OCI-LY7 (cell line): ENCODE data around the gene SETDB1. TPM values are rescaled to one million over a fixed set of nuclear protein-coding genes. Genes with fewer than 3 reads are reported as not detected.

Experiments
- BruUV-seq: library from RNA; stranded (reverse); fragments of 400-500 nt; replicated peaks from 2 replicates; lab custom pipeline; 2021; lab: Mats Ljungman, UMichigan
- CTCF ChIA-PET: fragments of 300-600 bp; sonication (Branson Sonifier 250); formaldehyde crosslinking; loops from one replicate; lab custom pipeline; 2022; ENCODE audit warnings: antibody characterized with exemption; ENCODE audit not compliant: unreplicated experiment; lab: Charles Lee
- POLR2A ChIA-PET: fragments of 300-600 bp; sonication (Branson Sonifier 250); formaldehyde crosslinking; loops from one replicate; lab custom pipeline; 2022; ENCODE audit warnings: antibody characterized with exemption; lab: Charles Lee
- DNase-seq: peaks from one replicate; pipeline ENCODE4 v3.0.0-alpha.2; 2015; ENCODE audit warnings: low spot score
- H2AFZ ChIP-seq: fragments of 200-600 bp; sonication (generic), shearing (Covaris generic); 2 replicates; pipeline ENCODE4 v1.6.1; 2014; ENCODE audit warnings: mild to moderate bottlenecking, antibody characterized with exemption, low read length, moderate library complexity
- H3K27ac ChIP-seq: fragments of 200-600 bp; sonication (generic); 2 replicates; pipeline ENCODE4 v1.5.1; 2014; ENCODE audit warnings: mixed run types, low read depth, mild to moderate bottlenecking, moderate library complexity, low read length, inconsistent platforms; ENCODE audit not compliant: poor library complexity, severe bottlenecking
- H3K36me3 ChIP-seq: fragments of 200-600 bp; sonication (generic); 2 replicates; pipeline ENCODE4 v1.6.1; 2014; ENCODE audit warnings: mild to moderate bottlenecking, antibody characterized with exemption, low read length, moderate library complexity, mixed read lengths; ENCODE audit not compliant: insufficient read depth
- H3K4me1 ChIP-seq: fragments of 200-600 bp; sonication (generic); 2 replicates; pipeline ENCODE4 v1.5.1; 2014; ENCODE audit warnings: mild to moderate bottlenecking, low read length; ENCODE audit not compliant: insufficient read depth, poor library complexity, severe bottlenecking
- H3K4me2 ChIP-seq: fragments of 200-600 bp; sonication (generic); 2 replicates; pipeline ENCODE4 v1.6.1; 2014; ENCODE audit warnings: mild to moderate bottlenecking, low read length
- H3K4me3 ChIP-seq: fragments of 200-600 bp; sonication (generic); 2 replicates; pipeline ENCODE4 v1.5.1; 2014; ENCODE audit warnings: mild to moderate bottlenecking, low read depth, low read length; ENCODE audit not compliant: poor library complexity, severe bottlenecking
- H3K79me2 ChIP-seq: fragments of 200-600 bp; sonication (generic); 2 replicates; pipeline ENCODE4 v1.6.1; 2016; ENCODE audit warnings: low read depth, mild to moderate bottlenecking, low read length, moderate library complexity, mixed read lengths; ENCODE audit not compliant: insufficient read depth
- H3K9me2 ChIP-seq: fragments of 200-600 bp; sonication (generic); 2 replicates; pipeline ENCODE4 v1.6.1; 2016; ENCODE audit warnings: mild to moderate bottlenecking, low read length, mixed read lengths; ENCODE audit not compliant: insufficient read depth
- H3K9me3 ChIP-seq: fragments of 200-600 bp; sonication (generic); 2 replicates; pipeline ENCODE4 v1.6.1; 2014; ENCODE audit warnings: mild to moderate bottlenecking, mixed run types, low read length, mixed read lengths
- H4K20me1 ChIP-seq: fragments of 200-600 bp; sonication (generic); 2 replicates; pipeline ENCODE4 v1.6.1; 2014; ENCODE audit warnings: mild to moderate bottlenecking, antibody characterized with exemption, low read length, moderate library complexity, mixed read lengths; ENCODE audit not compliant: insufficient read depth
- EZH2phosphoT487 ChIP-seq: fragments of 200-600 bp; sonication (generic); IDR thresholded peaks from 2 replicates; pipeline ENCODE4 v1.6.1; 2018; ENCODE audit warnings: low read depth, borderline replicate concordance, mild to moderate bottlenecking, mixed run types, antibody characterized with exemption, low read length, moderate library complexity, mixed read lengths
- intact Hi-C: fragments of 100-400 bp; cut with micrococcal nuclease; formaldehyde crosslinking; loops from one replicate; pipeline ENCODE4 v1.10.0; 2022; ENCODE audit not compliant: unreplicated experiment
- total RNA-seq, 2 experiments: library from RNA; depleted of rRNA in 1 of 2; stranded (reverse); fragments of >200 nt in 1 of 2; shearing (Covaris generic) in 1 of 2; gene quantifications; 2 replicates each; pipeline ENCODE4 v1.2.3, GENCODE V29; 2014 to 2022
- TF ChIP-seq, protein P1 (sequence below): fragments of 200-600 bp; sonication (generic); conservative IDR thresholded peaks from 2 replicates; pipeline ENCODE4 v1.5.1; 2014; ENCODE audit warnings: mild to moderate bottlenecking, antibody characterized with exemption, low read length, moderate library complexity, mixed read lengths

Gene SETDB1
- total RNA-seq, 2 experiments from 2014 or later, result 66.8 to 81.1 TPM

DNA sequence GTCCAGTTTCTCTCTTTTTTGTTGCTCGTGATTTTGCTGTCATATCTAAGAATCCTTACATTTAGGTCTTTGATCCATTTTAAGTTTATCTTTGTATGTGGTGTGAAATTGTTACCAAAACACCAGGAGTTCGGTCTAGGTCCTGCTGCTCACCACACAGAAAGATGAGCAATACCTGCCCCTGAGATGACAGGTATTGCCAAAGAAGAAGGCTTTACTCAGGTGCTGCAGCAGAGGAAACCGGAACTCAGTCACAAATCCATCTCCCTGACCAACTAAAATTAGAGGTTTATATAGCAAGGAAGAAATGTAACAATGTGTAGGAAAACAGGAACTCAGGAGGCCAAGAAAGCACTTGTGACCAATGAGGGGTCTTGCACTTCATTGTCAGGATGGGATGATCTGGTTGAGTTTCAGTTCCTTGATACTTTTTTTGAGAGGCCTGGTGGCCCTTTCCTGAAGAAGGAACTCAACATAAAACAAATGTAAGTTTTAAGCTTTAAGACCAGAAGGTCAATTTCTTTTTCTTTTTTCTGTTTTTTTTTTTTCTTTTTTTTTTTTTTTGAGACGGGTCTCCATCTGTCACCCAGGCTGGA lies 16.5 kb upstream of the SETDB1 start:
- Histone ChIP-seq H3K9me3 (peaks cover 5% of the 10 kb centered on the region; the same call in 1 of the 2 replicates), H3K27ac (no peak overlapping the region), H3K36me3 (no peaks in the 10 kb centered on the region), H3K4me1 (peaks cover 9% of the 10 kb centered on the region), H3K79me2 (no peaks in the 10 kb centered on the region), H2AFZ (no peak overlapping the region; the same call in 1 of the 2 replicates), H4K20me1 (no peaks in the 10 kb centered on the region), H3K9me2 (no peaks in the 10 kb centered on the region), H3K4me3 (no peak overlapping the region), H3K4me2 (no peak overlapping the region)
- DNase-seq, result peak; percentile 26
- CTCF ChIA-PET, result no interaction called here
- TF ChIP-seq, protein P1, sequence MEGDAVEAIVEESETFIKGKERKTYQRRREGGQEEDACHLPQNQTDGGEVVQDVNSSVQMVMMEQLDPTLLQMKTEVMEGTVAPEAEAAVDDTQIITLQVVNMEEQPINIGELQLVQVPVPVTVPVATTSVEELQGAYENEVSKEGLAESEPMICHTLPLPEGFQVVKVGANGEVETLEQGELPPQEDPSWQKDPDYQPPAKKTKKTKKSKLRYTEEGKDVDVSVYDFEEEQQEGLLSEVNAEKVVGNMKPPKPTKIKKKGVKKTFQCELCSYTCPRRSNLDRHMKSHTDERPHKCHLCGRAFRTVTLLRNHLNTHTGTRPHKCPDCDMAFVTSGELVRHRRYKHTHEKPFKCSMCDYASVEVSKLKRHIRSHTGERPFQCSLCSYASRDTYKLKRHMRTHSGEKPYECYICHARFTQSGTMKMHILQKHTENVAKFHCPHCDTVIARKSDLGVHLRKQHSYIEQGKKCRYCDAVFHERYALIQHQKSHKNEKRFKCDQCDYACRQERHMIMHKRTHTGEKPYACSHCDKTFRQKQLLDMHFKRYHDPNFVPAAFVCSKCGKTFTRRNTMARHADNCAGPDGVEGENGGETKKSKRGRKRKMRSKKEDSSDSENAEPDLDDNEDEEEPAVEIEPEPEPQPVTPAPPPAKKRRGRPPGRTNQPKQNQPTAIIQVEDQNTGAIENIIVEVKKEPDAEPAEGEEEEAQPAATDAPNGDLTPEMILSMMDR, result no peak
- no peak for TF ChIP-seq EZH2phosphoT487
- POLR2A ChIA-PET, result interaction anchor here (0.6 to 1.0 kb wide), 3 partner anchors 13 to 517 kb away, joined by 3 read pairs; no protein-coding TSS in a partner anchor
- intact Hi-C loops, result no loop called here
- no TSS peak for BruUV-seq

DNA sequence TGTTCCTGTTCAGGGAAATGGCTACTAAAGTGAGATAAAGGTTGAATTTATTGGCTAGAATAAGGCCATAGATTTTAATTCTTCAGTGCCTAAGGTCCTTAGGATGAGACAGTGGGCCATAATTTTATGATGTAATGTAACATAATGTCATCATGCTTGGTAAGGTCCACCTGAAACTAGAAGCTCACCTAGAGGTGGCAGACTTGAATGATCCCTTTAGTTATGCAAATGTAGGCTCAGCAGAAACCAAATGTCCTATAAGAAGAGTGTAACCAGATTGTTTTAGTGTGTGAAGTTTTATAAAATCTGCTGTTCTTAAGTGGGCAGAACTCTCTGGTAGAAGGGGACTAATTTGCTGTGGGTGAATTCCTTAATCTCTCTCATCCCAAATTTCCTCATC lies 13.5 kb upstream of the SETDB1 start:
- BruUV-seq, result no TSS peak
- H3K4me1 ChIP-seq, result peaks cover 9% of the 10 kb centered on the region
- H3K79me2 ChIP-seq, result no peaks in the 10 kb centered on the region
- H3K27ac ChIP-seq, result no peak overlapping the region
- DNase-seq, result no peak
- peaks cover 5% of the 10 kb centered on the region; the same call in 1 of the 2 replicates for H3K9me3 ChIP-seq
- no peak overlapping the region for H3K4me3 ChIP-seq
- TF ChIP-seq EZH2phosphoT487, result no peak
- TF ChIP-seq, protein P1, result no peak
- no peak overlapping the region for H2AFZ ChIP-seq
- ChIA-PET POLR2A (interaction anchor here (0.6 to 1.0 kb wide), 2 partner anchors 9 to 182 kb away, joined by 3 read pairs; no protein-coding TSS in a partner anchor), CTCF (no interaction called here)
- H3K36me3 ChIP-seq, result no peaks in the 10 kb centered on the region
- no peaks in the 10 kb centered on the region for H3K9me2 ChIP-seq
- intact Hi-C loops, result no loop called here
- H4K20me1 ChIP-seq, result no peaks in the 10 kb centered on the region
- no peak overlapping the region for H3K4me2 ChIP-seq

DNA sequence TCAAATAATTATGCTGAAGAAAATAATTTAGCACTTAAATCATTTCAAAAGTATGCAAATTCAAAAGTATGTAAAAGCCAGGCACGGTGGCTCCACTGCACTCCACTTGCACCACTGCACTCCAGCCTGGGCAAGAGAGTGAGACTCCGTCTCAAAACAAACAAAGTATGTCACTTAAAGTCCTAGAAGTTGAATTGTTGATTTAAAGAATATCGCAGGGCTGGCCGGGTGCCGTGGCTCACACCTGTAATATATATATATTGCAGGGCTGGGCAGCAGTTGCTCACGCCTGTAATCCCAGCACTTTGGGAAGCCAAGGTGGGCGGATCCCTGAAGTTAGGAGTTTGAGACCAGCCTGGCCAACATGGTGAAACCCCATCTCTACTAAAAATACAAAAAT lies 8.8 kb upstream of the SETDB1 start:
- ChIA-PET CTCF (no interaction called here), POLR2A (interaction anchor here (0.7 kb wide), 1 partner anchor 13 kb away, joined by 3 read pairs; no protein-coding TSS in a partner anchor)
- Histone ChIP-seq H3K4me1 (peaks cover 4% of the 10 kb centered on the region), H3K9me2 (no peaks in the 10 kb centered on the region), H3K4me3 (no peak overlapping the region), H2AFZ (no peak overlapping the region), H4K20me1 (no peaks in the 10 kb centered on the region), H3K36me3 (no peaks in the 10 kb centered on the region), H3K27ac (no peak overlapping the region), H3K4me2 (no peak overlapping the region), H3K9me3 (no peaks in the 10 kb centered on the region), H3K79me2 (no peaks in the 10 kb centered on the region)
- TF ChIP-seq EZH2phosphoT487, result no peak
- TF ChIP-seq, protein P1, result no peak
- BruUV-seq, result no TSS peak
- intact Hi-C loops, result no loop called here
- no peak for DNase-seq
